ENCODE measurements around the gene TSPAN18. TPM values are rescaled to one million over a fixed set of nuclear protein-coding genes. Genes with fewer than 3 reads are reported as not detected.

TSPAN18 gene
- polyA plus RNA-seq, 1 donor from 2014 or later = 2.1 TPM

GRCh38 chr11:44943118-44943517 is 216.4 kb downstream of the TSPAN18 start:
- Mint-ChIP-seq H3K27ac (peak overlapping the region; percentile 90 to 96 (median 95)), H3K4me3 (peak overlapping the region; percentile 64 to 89 (median 82)), H3K36me3 (peaks cover 2% of the 10 kb centered on the region), H3K4me1 (peaks cover 29 to 58% (median 42%) of the 10 kb centered on the region in 3 donors), H3K27me3 (no peaks in the 10 kb centered on the region), H3K9me3 (no peaks in the 10 kb centered on the region)

GRCh38 chr11:44943696-44944095 is 216.9 kb downstream of the TSPAN18 start:
- Mint-ChIP-seq H3K36me3 (peaks cover 2% of the 10 kb centered on the region), H3K9me3 (no peaks in the 10 kb centered on the region), H3K27me3 (no peaks in the 10 kb centered on the region), H3K27ac (peak overlapping the region; percentile 90 to 96 (median 95)), H3K4me1 (peaks cover 29 to 60% (median 42%) of the 10 kb centered on the region in 3 donors), H3K4me3 (peak overlapping the region; percentile 64 to 89 (median 73))

GRCh38 chr11:44944181-44944852 is 217.6 kb downstream of the TSPAN18 start:
- no peaks in the 10 kb centered on the region for H3K27me3 Mint-ChIP-seq
- H3K27ac Mint-ChIP-seq = peak overlapping the region; percentile 86 to 96 (median 95)
- H3K4me3 Mint-ChIP-seq = peak overlapping the region in 2 of 4 donors; percentile 78 to 89
- peaks cover 2% of the 10 kb centered on the region for H3K36me3 Mint-ChIP-seq
- H3K9me3 Mint-ChIP-seq = no peaks in the 10 kb centered on the region
- H3K4me1 Mint-ChIP-seq = peaks cover 29 to 62% (median 44%) of the 10 kb centered on the region in 3 donors

DNA sequence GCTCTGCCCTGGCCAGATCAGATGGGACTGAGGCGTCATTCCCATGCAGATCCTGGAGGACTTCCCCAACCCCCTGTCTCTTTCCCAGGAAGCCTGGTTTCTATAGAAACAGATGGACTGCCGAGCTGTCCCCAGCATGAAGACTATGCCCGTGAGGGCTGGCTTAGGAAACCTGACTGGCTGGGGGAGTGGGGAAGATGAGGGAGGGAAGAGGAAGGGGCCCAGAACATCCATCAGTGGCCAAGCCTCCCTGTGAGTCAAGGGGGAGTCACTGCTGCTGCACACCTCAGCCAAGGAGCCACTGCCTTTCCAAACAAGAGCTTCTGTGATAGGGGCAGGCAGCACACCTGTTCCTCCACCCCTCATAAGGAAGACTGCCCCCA is 218.1 kb downstream of the TSPAN18 start:
- Mint-ChIP-seq H3K36me3 (peaks cover 2% of the 10 kb centered on the region), H3K27me3 (no peaks in the 10 kb centered on the region), H3K9me3 (no peaks in the 10 kb centered on the region), H3K27ac (peak overlapping the region; percentile 73 to 96 (median 95)), H3K4me1 (peaks cover 28 to 59% (median 42%) of the 10 kb centered on the region in 3 donors), H3K4me3 (peak overlapping the region in 3 of 4 donors; percentile 9 to 69 (median 61))

- Mint-ChIP-seq H3K9me3 (no peaks in the 10 kb centered on the region), H3K4me1 (peaks cover 20 to 51% (median 37%) of the 10 kb centered on the region in 3 donors), H3K36me3 (peaks cover 2% of the 10 kb centered on the region), H3K4me3 (peak overlapping the region in 3 of 4 donors; percentile 22 to 69 (median 23)), H3K27me3 (no peaks in the 10 kb centered on the region), H3K27ac (peak overlapping the region in 2 of 3 donors; percentile 66 to 67)
These were observed 218.9 kb downstream of the TSPAN18 start for GRCh38 chr11:44945666-44946065.

- Mint-ChIP-seq H3K27me3 (no peaks in the 10 kb centered on the region), H3K4me3 (peak overlapping the region in 2 of 4 donors; percentile 51 to 69), H3K4me1 (peaks cover 19 to 50% (median 39%) of the 10 kb centered on the region in 3 donors), H3K27ac (peak overlapping the region; percentile 49 to 67 (median 63)), H3K9me3 (no peaks in the 10 kb centered on the region), H3K36me3 (peaks cover 2% of the 10 kb centered on the region)
These were observed 219.5 kb downstream of the TSPAN18 start for GRCh38 chr11:44946263-44946662.

GRCh38 chr11:44947114-44947513 is 220.4 kb downstream of the TSPAN18 start:
- H3K4me1 Mint-ChIP-seq = peaks cover 21 to 45% (median 36%) of the 10 kb centered on the region in 3 donors
- no peaks in the 10 kb centered on the region for H3K9me3 Mint-ChIP-seq
- no peaks in the 10 kb centered on the region for H3K27me3 Mint-ChIP-seq
- H3K36me3 Mint-ChIP-seq = peaks cover 2% of the 10 kb centered on the region
- H3K27ac Mint-ChIP-seq = peak overlapping the region; percentile 26 to 54 (median 49)
- peak overlapping the region in 2 of 4 donors; percentile 27 to 70 for H3K4me3 Mint-ChIP-seq

DNA sequence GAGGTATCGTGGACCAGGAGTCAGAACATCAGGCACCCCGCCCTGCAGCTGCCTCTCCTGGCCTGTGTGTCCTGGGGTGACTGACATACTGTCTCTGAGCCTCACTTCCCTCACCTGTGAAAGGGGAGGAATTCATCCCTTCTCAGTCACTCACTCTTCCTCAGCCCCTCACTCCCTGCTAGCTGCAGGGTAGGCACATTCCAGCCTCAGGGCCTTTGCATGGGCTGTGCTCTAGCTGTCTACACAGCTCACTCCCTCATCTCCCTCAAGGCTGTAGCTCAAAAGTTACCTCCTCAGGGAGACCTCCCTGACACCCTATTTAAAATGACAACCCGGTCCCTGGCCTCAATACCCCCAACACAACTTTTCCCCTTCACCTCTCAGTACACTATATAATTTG is 221.4 kb downstream of the TSPAN18 start:
- Mint-ChIP-seq H3K27ac (peak overlapping the region; percentile 13 to 89 (median 43)), H3K27me3 (no peaks in the 10 kb centered on the region), H3K9me3 (no peaks in the 10 kb centered on the region), H3K4me3 (peak overlapping the region; percentile 58 to 96 (median 76)), H3K36me3 (peaks cover 2% of the 10 kb centered on the region), H3K4me1 (peaks cover 17 to 36% (median 26%) of the 10 kb centered on the region in 3 donors)

DNA sequence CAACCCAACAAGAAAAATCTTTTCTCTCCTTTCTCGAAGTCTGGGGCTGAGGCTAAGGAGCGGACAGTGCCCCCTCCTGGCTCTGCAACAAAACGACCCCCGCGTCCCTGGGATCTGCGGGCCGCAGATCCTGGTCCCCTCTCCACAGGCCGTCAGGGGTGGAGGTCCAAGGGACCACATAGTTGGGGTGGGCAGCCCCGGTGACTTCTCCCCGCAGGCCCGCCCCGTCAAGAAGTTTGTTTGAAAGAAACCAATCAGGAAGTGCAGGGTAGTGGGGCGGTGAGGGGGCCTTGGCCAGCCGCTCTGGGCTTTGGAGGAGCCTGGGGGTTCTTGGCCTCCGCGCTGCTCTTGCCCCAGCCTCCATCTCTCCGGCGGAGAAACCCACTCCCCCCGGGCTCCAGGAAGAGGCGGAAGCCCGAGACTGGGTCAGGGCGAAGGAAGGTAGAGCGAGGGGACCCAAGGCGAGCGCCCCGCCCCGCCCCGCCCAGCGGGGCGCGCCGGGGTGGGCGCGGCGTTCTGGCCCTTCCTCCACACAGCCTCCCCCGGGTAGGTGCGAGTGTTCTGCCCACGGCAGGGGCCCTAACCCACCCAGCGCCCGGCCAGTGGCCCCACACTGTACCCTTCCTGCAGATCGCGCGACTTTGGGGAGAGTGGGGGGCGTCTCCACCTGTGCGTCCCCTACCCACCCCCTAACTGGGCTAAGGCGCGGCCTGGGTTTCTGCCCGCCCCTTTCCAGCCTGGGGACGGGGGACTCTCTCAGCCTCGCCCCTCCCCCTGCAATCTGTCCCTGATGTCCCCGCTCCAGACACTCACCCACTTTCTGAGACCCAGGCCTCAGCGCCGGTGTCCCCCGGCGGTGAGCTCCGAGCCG is 222.6 kb downstream of the TSPAN18 start:
- H3K4me1 Mint-ChIP-seq = peaks cover 9 to 23% (median 17%) of the 10 kb centered on the region in 3 donors
- no peaks in the 10 kb centered on the region for H3K27me3 Mint-ChIP-seq
- H3K36me3 Mint-ChIP-seq = no peaks in the 10 kb centered on the region
- H3K27ac Mint-ChIP-seq = peak overlapping the region; percentile 82 to 97 (median 91)
- no peaks in the 10 kb centered on the region for H3K9me3 Mint-ChIP-seq
- peak overlapping the region; percentile 90 to 96 (median 94) for H3K4me3 Mint-ChIP-seq

- Mint-ChIP-seq H3K27me3 (no peaks in the 10 kb centered on the region), H3K27ac (no peak overlapping the region), H3K9me3 (no peaks in the 10 kb centered on the region), H3K4me1 (peaks cover 9 to 22% (median 13%) of the 10 kb centered on the region in 3 donors), H3K4me3 (peak overlapping the region; percentile 90 to 96 (median 94)), H3K36me3 (no peaks in the 10 kb centered on the region)
These were observed 223.4 kb downstream of the TSPAN18 start for GRCh38 chr11:44950031-44950624.

- H3K27ac Mint-ChIP-seq = peak within 1 kb of the TSS; percentile 41 to 97 (median 84)
- H3K4me3 Mint-ChIP-seq = peak within 1 kb of the TSS; percentile 90 to 96 (median 94)
- H3K36me3 Mint-ChIP-seq = no peaks in the 10 kb centered on the region
- H3K9me3 Mint-ChIP-seq = no peaks in the 10 kb centered on the region
- no peaks in the 10 kb centered on the region for H3K27me3 Mint-ChIP-seq
- H3K4me1 Mint-ChIP-seq = peaks cover 7 to 20% (median 9%) of the 10 kb centered on the region in 3 donors
These were observed 224.1 kb downstream of the TSPAN18 start, which contains the start of gene TP53I11 for GRCh38 chr11:44950625-44951476. TP53I11 (minus strand) TSS chr11:44950883; CDS start chr11:44938335, 12,548 bp downstream.

GRCh38 chr11:44952082-44952481 is 225.3 kb downstream of the TSPAN18 start:
- Mint-ChIP-seq H3K27me3 (no peaks in the 10 kb centered on the region), H3K4me1 (peaks cover 5 to 13% (median 7%) of the 10 kb centered on the region in 3 donors), H3K9me3 (no peaks in the 10 kb centered on the region), H3K36me3 (no peaks in the 10 kb centered on the region), H3K4me3 (peak overlapping the region in 3 of 4 donors; percentile 24 to 76 (median 46)), H3K27ac (peak overlapping the region in 2 of 3 donors; percentile 16 to 41)

GRCh38 chr11:44952500-44953260 is 225.9 kb downstream of the TSPAN18 start:
- no peaks in the 10 kb centered on the region for H3K9me3 Mint-ChIP-seq
- H3K36me3 Mint-ChIP-seq = no peaks in the 10 kb centered on the region
- H3K4me1 Mint-ChIP-seq = peaks cover 5 to 11% (median 7%) of the 10 kb centered on the region in 3 donors
- peak overlapping the region in 1 of 3 donors; percentile 41 for H3K27ac Mint-ChIP-seq
- H3K27me3 Mint-ChIP-seq = no peaks in the 10 kb centered on the region
- H3K4me3 Mint-ChIP-seq = peak overlapping the region in 2 of 4 donors; percentile 46 to 76
